NCI-H1694 (cell line): ENCODE results near the gene CCDC60.

Source experiments
- DNase-seq: peaks from one replicate; lab custom pipeline; 2025; lab: John Stamatoyannopoulos, UW

The CCDC60 gene

DNA sequence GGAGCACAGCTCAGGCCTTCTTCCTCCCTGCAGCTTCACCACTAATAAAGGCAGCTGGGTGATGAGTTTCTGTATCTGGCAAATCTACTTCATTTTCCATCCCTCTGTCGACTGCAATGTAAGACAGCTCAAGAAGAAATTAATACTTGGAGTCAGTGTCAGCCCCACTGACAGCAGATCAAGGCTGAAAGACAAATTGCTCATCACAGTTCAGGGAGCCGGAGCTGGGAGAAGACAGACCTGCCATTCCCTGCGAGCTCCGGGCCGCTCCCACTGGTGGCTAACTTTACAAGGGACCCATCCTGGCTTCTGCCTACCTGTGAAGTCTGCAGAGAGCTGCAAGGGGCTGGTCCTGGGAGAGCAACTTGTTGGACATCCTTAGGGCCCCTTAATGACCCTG lies 49.8 kb downstream of the CCDC60 start:
- DNase-seq = no peak

GRCh38 chr12:119385659-119386058 lies 51.1 kb downstream of the CCDC60 start:
- DNase-seq = no peak

DNA sequence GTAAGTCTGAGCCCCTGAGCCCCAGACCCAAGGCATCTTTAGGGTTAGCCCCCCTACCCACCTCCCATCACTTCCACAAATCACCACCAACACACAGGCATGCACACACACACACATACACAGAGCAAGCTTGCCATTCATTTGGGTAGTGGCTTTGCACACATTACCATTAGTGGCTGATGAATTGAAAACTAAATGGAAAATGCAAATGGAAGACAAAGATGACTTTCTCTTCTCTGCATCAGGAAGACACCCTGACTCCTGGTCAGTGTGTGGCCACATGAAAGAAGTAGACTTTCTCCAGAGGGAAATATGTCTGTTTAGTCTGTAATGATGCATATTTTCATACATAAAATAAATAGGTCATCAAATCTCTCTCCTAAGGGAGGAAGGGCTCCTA lies 55.2 kb downstream of the CCDC60 start:
- DNase-seq = no peak

DNA sequence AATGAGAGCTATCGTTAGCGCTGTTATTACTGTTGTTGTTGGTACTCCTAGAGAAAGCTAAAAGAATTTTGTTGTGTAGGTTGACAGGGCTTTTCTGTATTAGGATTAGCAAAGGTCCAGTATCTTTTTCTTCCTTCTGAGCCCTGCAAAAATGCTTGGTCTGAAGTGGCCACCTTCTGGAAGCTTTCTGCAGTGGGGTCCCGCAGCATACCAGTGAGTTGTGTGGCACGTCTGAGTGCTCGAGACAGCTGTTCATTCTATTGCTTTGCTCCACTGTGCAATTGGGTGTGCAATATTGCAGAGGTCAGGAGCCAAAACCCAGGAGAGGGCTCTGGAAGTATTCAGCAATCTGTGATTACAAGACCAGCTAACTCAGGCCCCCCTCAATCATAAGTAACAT lies 57.1 kb downstream of the CCDC60 start:
- peak; percentile 28 for DNase-seq

DNA sequence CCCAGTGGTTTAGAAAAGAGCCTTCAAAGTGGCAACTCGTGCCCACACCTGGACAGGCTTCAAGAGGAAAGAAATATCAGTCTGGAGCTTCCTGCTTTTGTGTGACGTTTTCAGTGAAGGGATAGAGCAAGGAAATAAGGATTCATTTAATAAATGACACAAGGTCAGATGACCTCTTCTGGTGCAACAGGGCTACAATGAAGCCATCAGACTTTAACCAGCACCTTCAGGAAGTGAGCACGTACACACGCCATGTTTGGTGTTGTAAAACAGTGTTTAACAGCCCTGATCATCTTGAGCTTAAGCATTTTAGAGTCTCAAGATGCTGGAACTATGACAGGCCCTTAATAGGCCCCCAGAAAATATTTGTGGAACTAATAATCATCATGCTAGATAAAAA lies 59.1 kb downstream of the CCDC60 start:
- no peak for DNase-seq

- no peak for DNase-seq
Measured at GRCh38 chr12:119397540-119397939, 63.0 kb downstream of the CCDC60 start.

DNA sequence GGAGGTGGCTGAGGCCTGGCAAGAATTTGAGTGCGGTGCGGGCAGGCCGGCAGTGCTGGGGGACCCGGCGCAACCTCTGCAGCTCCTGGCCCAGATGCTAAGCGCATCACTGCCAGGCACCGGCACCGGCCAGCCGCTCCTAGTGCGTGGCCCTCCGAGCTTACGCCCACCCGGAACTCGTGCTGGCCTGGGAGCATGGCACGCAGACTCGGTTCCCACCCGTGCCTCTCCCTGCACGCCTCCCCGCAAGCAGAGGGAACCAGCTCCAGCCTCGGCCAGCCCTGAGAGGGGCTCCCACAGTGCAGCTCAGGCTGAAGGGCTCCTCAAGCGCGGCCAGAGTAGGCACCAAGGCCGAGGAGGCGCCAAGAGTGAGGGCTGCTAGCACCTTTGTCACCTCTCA lies 63.7 kb downstream of the CCDC60 start:
- no peak for DNase-seq

GRCh38 chr12:119399301-119399700 lies 64.8 kb downstream of the CCDC60 start:
- peak; percentile 92 for DNase-seq

DNA sequence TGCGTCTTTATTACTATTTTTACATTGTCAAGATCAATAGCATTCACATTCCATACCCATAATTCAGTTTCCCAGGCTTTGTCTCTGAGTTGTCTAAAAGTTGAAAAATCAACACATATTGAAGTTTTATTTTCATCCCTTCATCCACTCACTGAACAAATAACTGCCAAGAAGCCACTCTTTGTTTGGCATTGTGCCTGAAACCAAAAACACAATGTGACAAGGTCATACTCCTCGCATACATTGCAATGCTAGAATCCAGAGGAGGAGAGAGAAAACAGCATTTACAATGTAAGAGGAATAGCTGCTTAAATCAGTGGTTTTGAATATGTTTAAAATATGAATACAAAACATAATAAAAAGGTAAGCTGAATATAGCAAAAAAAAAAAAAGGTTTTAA lies 71.8 kb downstream of the CCDC60 start:
- DNase-seq = no peak

DNA sequence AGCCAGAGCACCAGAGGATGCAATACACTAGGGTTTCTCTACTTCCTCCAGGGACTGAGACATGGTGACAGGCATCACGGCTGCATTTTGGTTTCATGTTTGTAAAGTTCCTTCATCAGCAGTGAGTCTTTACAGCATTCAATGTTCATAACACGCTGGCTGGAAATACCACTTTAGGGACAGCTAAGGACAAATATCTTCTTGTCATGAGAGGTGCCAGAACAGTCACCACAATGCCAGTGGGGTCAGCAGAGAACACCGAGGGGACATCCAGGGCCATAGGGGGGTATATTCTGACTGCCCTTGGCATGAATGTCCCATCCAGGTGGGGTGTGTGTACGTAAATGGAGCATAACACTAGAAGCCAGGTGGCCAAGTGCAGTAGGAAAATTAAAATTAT lies 72.3 kb downstream of the CCDC60 start:
- no peak for DNase-seq

GRCh38 chr12:119409043-119409442 lies 74.5 kb downstream of the CCDC60 start:
- no peak for DNase-seq

- DNase-seq = no peak
Measured at GRCh38 chr12:119410396-119410795, 75.9 kb downstream of the CCDC60 start.

- DNase-seq = no peak
Measured at GRCh38 chr12:119412306-119412705, 77.8 kb downstream of the CCDC60 start.

GRCh38 chr12:119412811-119413794 lies 78.6 kb downstream of the CCDC60 start:
- peak; percentile 42 for DNase-seq

- no peak for DNase-seq
Measured at GRCh38 chr12:119415714-119416113, 81.2 kb downstream of the CCDC60 start.

- DNase-seq = no peak
Measured at GRCh38 chr12:119417440-119417839, 82.9 kb downstream of the CCDC60 start.

DNA sequence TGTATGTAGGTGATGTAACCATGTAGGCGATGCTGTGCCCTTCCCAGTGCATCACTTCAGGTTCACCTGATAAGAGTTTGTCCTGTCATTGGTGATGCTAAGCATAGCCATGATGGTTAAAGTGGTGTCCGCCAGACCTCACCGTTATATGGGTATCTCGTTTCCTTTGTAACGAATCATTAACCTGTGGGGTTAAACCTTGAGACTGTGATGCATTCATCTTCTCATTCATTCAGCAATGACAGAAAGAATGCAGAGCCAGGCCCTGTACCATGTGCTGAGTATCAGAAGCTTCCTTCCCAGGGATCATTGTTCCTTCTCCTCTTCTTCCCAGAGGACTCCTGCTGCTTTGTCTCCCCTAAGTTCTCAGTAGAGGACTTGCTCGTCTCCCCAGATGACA lies 84.9 kb downstream of the CCDC60 start:
- no peak for DNase-seq

DNA sequence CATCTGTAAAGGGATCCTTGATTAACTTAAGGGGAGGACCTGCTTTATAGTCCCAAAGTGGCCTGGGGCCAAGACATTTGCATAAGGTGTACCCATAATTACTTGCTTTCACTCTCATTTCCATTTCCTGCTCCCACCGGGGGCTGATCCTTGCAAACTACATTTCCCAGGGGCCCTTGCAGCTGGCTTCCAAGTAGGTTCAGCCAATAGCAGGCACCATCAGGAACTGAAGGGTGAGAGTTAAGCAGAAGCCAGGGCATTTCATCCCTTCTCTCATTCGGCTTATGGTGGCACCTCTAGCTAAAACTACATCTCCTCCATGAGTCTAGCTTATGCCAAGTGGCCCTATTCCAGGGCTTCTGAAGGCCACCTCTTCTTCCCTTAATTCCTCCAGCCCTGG lies 88.8 kb downstream of the CCDC60 start:
- no peak for DNase-seq

DNA sequence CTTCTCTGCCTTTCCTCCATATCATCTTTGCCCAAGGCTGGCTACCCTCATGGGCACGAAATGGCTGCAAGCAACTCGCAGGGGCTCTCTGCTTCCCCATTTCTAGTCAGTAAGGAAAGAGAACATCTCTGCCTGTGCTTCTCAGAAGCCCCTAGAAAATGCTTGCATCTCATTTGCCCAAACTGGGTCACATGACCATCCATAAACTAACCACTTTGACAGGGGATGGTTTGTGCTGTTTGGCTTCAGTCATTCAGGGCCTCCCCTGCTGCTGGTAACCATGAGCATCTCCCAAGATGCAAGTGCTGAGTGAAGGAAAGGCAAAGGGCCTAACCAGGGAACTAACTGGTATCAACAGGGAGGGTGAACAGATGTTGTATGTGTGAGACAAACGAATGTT lies 91.1 kb downstream of the CCDC60 start:
- DNase-seq = no peak

DNA sequence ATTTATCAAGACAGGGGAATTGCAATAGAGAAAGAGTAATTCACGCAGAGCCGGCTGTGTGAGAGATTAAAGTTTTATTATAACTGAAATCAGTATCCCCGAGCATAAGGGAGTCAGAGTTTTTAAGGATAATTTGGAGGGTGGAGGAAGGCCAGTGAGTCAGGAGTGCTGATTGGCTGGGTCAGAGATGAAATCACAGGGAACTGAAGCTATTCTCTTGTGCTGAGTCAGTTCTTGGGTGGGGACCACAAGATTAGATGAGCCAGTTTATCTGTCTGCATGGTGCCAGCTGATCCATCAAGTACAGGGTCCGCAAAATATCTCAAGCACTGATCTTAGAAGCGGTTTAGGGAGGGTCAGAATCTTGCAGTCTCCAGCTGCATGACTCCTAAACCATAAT lies 96.6 kb downstream of the CCDC60 start:
- DNase-seq = no peak

DNA sequence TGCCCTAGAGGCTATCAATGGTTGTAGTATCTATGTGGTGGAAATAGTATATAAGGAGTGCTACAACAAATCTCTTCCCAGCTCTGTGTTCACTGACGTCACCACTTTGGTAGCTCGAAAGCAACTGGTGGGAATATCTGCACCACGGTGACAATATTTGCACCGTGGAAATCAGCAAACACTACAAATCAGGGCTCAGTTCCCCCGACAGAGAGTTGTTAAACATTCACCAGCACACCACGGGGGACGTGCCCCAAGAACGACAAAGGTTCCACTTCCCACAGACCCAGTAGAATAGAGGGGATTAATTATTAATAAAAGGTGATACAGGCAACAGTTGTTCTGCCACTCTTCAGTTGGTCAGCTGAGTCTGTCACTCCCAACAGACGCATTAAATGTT lies 98.4 kb downstream of the CCDC60 start:
- DNase-seq = no peak

DNA sequence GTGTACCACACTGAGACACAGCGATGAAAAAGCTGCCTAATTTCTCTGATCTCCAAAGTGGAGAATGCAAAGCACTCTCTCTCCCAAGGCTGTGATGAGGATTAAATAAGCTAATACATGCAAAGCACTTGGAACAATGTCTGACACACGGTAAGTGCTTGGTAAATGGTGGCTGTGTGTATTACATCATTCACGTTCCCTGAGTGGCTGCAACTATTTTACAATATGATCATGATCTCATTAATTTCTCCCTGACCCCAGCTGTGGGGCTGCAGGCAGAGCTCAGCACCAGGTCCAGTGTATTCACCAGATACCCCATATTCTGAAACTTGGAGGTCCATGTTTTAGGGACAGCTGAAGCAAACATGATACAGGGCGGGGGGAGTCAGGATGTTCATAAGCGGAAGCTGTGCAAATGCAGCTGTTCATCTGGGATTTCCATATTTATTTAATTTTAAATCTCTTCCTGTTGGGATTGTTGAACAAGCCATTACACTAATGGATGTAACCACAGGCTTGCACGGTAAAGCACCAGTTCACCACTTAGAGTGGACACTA lies 106.4 kb downstream of the CCDC60 start:
- no peak for DNase-seq

DNA sequence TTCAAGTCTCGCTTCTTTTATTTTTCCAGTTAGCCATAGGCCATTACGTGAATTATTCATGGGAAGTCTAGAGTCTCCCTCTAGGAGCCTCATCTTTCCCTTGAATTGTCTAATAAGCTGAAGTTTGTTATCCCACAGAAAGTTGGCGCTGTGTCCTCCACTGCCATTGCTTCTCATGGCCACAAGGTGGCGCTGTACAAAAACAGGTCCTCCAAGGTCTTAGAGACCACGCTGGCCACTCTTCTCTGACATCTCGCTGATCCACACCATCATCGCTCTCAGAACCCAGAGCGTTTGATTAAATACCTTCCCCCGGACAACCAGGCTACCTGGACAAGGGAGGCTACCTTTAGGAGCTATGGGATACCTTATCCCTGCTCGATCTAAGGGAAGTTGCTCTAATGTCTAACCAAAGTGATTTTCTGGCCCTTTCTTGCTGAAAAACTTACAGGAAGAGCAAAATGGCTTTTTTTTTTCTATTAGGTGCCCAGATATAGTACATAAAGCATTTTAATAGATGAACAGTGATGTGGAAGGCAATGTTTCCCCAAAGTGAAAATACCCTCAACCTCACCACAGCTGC lies 110.0 kb downstream of the CCDC60 start:
- DNase-seq = peak; percentile 37
